ENCODE measurements around the gene INTS6L.

Gene INTS6L

DNA sequence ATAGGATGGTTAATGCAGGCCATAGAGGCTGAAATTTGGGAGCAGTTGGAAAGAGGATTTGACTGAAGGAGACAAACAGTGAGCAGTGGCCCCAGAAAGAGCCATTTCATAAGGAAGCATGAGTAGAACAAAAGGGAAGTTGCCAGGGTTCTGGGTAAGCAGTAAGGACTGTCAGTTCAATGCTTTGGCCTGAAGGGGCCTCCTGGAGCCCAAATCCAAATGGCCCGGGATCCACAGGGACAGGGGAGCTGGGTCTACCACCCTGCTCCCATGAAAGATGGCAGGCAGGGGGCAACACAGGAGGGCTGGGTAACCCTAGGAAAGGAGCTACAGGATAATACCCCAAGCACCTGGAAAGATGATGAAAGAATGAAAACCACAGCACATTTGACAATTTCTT, 4.1 kb upstream of the INTS6L start:
- H3K27me3 ChIP-seq (ENCODE audit: control insufficient read depth in 3 of 3, insufficient read depth in 3 of 3, low read depth in 1 of 3, low read length in 3 of 3): peaks cover 0 to 13% (median 0%) of the 10 kb centered on the region in 3 experiments
- no peak overlapping the region for H3K9ac ChIP-seq (ENCODE audit: low read depth, low read length, poor library complexity)
- H3K4ac ChIP-seq (ENCODE audit: low read length): no peak overlapping the region
- H2AK5ac ChIP-seq (ENCODE audit: low read depth, low read length): no peak overlapping the region
- H2AFZ ChIP-seq (ENCODE audit: low read length): no peak overlapping the region
- no peaks in the 10 kb centered on the region for H3K79me1 ChIP-seq (ENCODE audit: low read depth, low read length)
- H3K4me3 ChIP-seq (ENCODE audit: low read length in 2 of 2): no peak overlapping the region
- peaks cover 0 to 2% of the 10 kb centered on the region in 2 donors for H3K4me1 ChIP-seq (ENCODE audit: control insufficient read depth in 2 of 2, insufficient read depth in 1 of 2, low read depth in 1 of 2, low read length in 2 of 2)
- no peak overlapping the region for H2BK12ac ChIP-seq (ENCODE audit: low read length)
- H3K4me2 ChIP-seq (ENCODE audit: insufficient read depth, low read length, poor library complexity, severe bottlenecking): no peak overlapping the region
- H3K14ac ChIP-seq (ENCODE audit: low read length): no peak overlapping the region
- no peak overlapping the region for H3K27ac ChIP-seq (replicated peaks; ENCODE audit: low read length)
- no peaks in the 10 kb centered on the region for H3K9me3 ChIP-seq (replicated peaks in 1 of 2; ENCODE audit: control insufficient read depth in 2 of 2, insufficient read depth in 1 of 2, low read depth in 1 of 2, low read length in 2 of 2)
- no peak overlapping the region for H3K18ac ChIP-seq (ENCODE audit: low read length)
- H2BK5ac ChIP-seq (ENCODE audit: low read length): no peak overlapping the region
- no peak overlapping the region for H2BK120ac ChIP-seq (ENCODE audit: low read depth, low read length)
- DNase-seq (ENCODE audit: low spot score): no peak
- no peak overlapping the region for H4K8ac ChIP-seq (ENCODE audit: low read depth, low read length)
- H4K91ac ChIP-seq (ENCODE audit: low read depth, low read length, poor library complexity): no peak overlapping the region
- WGBS, 2 donors (ENCODE audit: extremely low coverage in 2 of 2, insufficient read length in 2 of 2, insufficient replicate concordance in 1 of 2): no CpG with 5 or more reads among the region's 1 CpG
- no peak overlapping the region for H3K23ac ChIP-seq (ENCODE audit: low read depth, low read length, poor library complexity)
- no peak overlapping the region for H2BK15ac ChIP-seq (ENCODE audit: low read length)
- no peaks in the 10 kb centered on the region for H3K36me3 ChIP-seq (replicated peaks in 1 of 2; ENCODE audit: control insufficient read depth in 2 of 2, insufficient read depth in 2 of 2, low read length in 2 of 2)

- no peak overlapping the region for H3K27ac ChIP-seq (replicated peaks; ENCODE audit: low read length)
- H2AFZ ChIP-seq (ENCODE audit: low read length): no peak overlapping the region
- H2BK5ac ChIP-seq (ENCODE audit: low read length): no peak overlapping the region
- H3K9me3 ChIP-seq (replicated peaks in 1 of 2; ENCODE audit: control insufficient read depth in 2 of 2, insufficient read depth in 1 of 2, low read depth in 1 of 2, low read length in 2 of 2): no peaks in the 10 kb centered on the region
- no peak overlapping the region for H4K91ac ChIP-seq (ENCODE audit: low read depth, low read length, poor library complexity)
- no peak for DNase-seq (ENCODE audit: low spot score)
- no peak overlapping the region for H2BK12ac ChIP-seq (ENCODE audit: low read length)
- peaks cover 0 to 4% (median 0%) of the 10 kb centered on the region in 3 experiments for H3K27me3 ChIP-seq (ENCODE audit: control insufficient read depth in 3 of 3, insufficient read depth in 3 of 3, low read depth in 1 of 3, low read length in 3 of 3)
- no peak overlapping the region for H2AK5ac ChIP-seq (ENCODE audit: low read depth, low read length)
- no peaks in the 10 kb centered on the region for H3K79me1 ChIP-seq (ENCODE audit: low read depth, low read length)
- H3K4me2 ChIP-seq (ENCODE audit: insufficient read depth, low read length, poor library complexity, severe bottlenecking): no peak overlapping the region
- H3K36me3 ChIP-seq (replicated peaks in 1 of 2; ENCODE audit: control insufficient read depth in 2 of 2, insufficient read depth in 2 of 2, low read length in 2 of 2): no peaks in the 10 kb centered on the region
- no peak overlapping the region for H3K9ac ChIP-seq (ENCODE audit: low read depth, low read length, poor library complexity)
- no peak overlapping the region for H3K14ac ChIP-seq (ENCODE audit: low read length)
- no peak overlapping the region for H4K8ac ChIP-seq (ENCODE audit: low read depth, low read length)
- no peak overlapping the region for H2BK120ac ChIP-seq (ENCODE audit: low read depth, low read length)
- no peak overlapping the region for H3K23ac ChIP-seq (ENCODE audit: low read depth, low read length, poor library complexity)
- peaks cover 0 to 2% of the 10 kb centered on the region in 2 donors for H3K4me1 ChIP-seq (ENCODE audit: control insufficient read depth in 2 of 2, insufficient read depth in 1 of 2, low read depth in 1 of 2, low read length in 2 of 2)
- H2BK15ac ChIP-seq (ENCODE audit: low read length): no peak overlapping the region
- H3K18ac ChIP-seq (ENCODE audit: low read length): no peak overlapping the region
- no peak overlapping the region for H3K4ac ChIP-seq (ENCODE audit: low read length)
- H3K4me3 ChIP-seq (ENCODE audit: low read length in 2 of 2): no peak overlapping the region
- no CpG with 5 or more reads among the region's 1 CpG for WGBS, 2 donors (ENCODE audit: extremely low coverage in 2 of 2, insufficient read length in 2 of 2, insufficient replicate concordance in 1 of 2)
Measured at GRCh38 chrX:135518161-135518560, 2.3 kb upstream of the INTS6L start.

GRCh38 chrX:135520022-135520552, 373 bp upstream of the INTS6L start:
- Histone ChIP-seq H3K9ac (ENCODE audit: low read depth, low read length, poor library complexity) (no peak overlapping the region), H2BK120ac (ENCODE audit: low read depth, low read length) (no peak overlapping the region), H3K4me2 (ENCODE audit: insufficient read depth, low read length, poor library complexity, severe bottlenecking) (no peak overlapping the region), H2BK12ac (ENCODE audit: low read length) (no peak overlapping the region), H3K27me3 (ENCODE audit: control insufficient read depth in 3 of 3, insufficient read depth in 3 of 3, low read depth in 1 of 3, low read length in 3 of 3) (no peaks in the 10 kb centered on the region), H4K8ac (ENCODE audit: low read depth, low read length) (no peak overlapping the region), H3K18ac (ENCODE audit: low read length) (no peak overlapping the region), H3K23ac (ENCODE audit: low read depth, low read length, poor library complexity) (peak overlapping the region; percentile 43), H4K91ac (ENCODE audit: low read depth, low read length, poor library complexity) (no peak overlapping the region), H2BK5ac (ENCODE audit: low read length) (no peak overlapping the region), H3K27ac (replicated peaks; ENCODE audit: low read length) (no peak overlapping the region), H2BK15ac (ENCODE audit: low read length) (no peak overlapping the region), H3K79me1 (ENCODE audit: low read depth, low read length) (no peaks in the 10 kb centered on the region), H2AK5ac (ENCODE audit: low read depth, low read length) (no peak overlapping the region), H3K14ac (ENCODE audit: low read length) (no peak overlapping the region), H2AFZ (ENCODE audit: low read length) (peak overlapping the region; percentile 90), H3K4me3 (ENCODE audit: low read length in 2 of 2) (peak overlapping the region in 1 of 2 donors; percentile 78), H3K4ac (ENCODE audit: low read length) (no peak overlapping the region), H3K4me1 (ENCODE audit: control insufficient read depth in 2 of 2, insufficient read depth in 1 of 2, low read depth in 1 of 2, low read length in 2 of 2) (peaks cover 0 to 2% of the 10 kb centered on the region in 2 donors), H3K9me3 (replicated peaks in 1 of 2; ENCODE audit: control insufficient read depth in 2 of 2, insufficient read depth in 1 of 2, low read depth in 1 of 2, low read length in 2 of 2) (no peaks in the 10 kb centered on the region), H3K36me3 (replicated peaks in 1 of 2; ENCODE audit: control insufficient read depth in 2 of 2, insufficient read depth in 2 of 2, low read length in 2 of 2) (no peaks in the 10 kb centered on the region)
- no CpG with 5 or more reads among the region's 12 CpGs for WGBS, 2 donors (ENCODE audit: extremely low coverage in 2 of 2, insufficient read length in 2 of 2, insufficient replicate concordance in 1 of 2)
- DNase-seq (ENCODE audit: low spot score): no peak

GRCh38 chrX:135521405-135522131, 1.1 kb downstream of the INTS6L start:
- Histone ChIP-seq H3K4ac (ENCODE audit: low read length) (no peak overlapping the region), H3K9ac (ENCODE audit: low read depth, low read length, poor library complexity) (peak overlapping the region; percentile 88), H3K4me3 (ENCODE audit: low read length in 2 of 2) (peak overlapping the region; percentile 78 to 92), H3K79me1 (ENCODE audit: low read depth, low read length) (no peaks in the 10 kb centered on the region), H2BK5ac (ENCODE audit: low read length) (no peak overlapping the region), H2AK5ac (ENCODE audit: low read depth, low read length) (no peak overlapping the region), H3K18ac (ENCODE audit: low read length) (peak overlapping the region; percentile 71), H3K27me3 (ENCODE audit: control insufficient read depth in 3 of 3, insufficient read depth in 3 of 3, low read depth in 1 of 3, low read length in 3 of 3) (no peaks in the 10 kb centered on the region), H3K23ac (ENCODE audit: low read depth, low read length, poor library complexity) (no peak overlapping the region), H3K14ac (ENCODE audit: low read length) (peak overlapping the region; percentile 38), H3K36me3 (replicated peaks in 1 of 2; ENCODE audit: control insufficient read depth in 2 of 2, insufficient read depth in 2 of 2, low read length in 2 of 2) (peaks cover 0 to 5% of the 10 kb centered on the region in 2 donors), H3K4me1 (ENCODE audit: control insufficient read depth in 2 of 2, insufficient read depth in 1 of 2, low read depth in 1 of 2, low read length in 2 of 2) (peaks cover 0 to 2% of the 10 kb centered on the region in 2 donors), H3K27ac (replicated peaks; ENCODE audit: low read length) (peak overlapping the region; percentile 51), H4K8ac (ENCODE audit: low read depth, low read length) (no peak overlapping the region), H2AFZ (ENCODE audit: low read length) (peak overlapping the region; percentile 90), H3K9me3 (replicated peaks in 1 of 2; ENCODE audit: control insufficient read depth in 2 of 2, insufficient read depth in 1 of 2, low read depth in 1 of 2, low read length in 2 of 2) (no peaks in the 10 kb centered on the region), H4K91ac (ENCODE audit: low read depth, low read length, poor library complexity) (no peak overlapping the region), H2BK15ac (ENCODE audit: low read length) (no peak overlapping the region), H2BK12ac (ENCODE audit: low read length) (no peak overlapping the region), H2BK120ac (ENCODE audit: low read depth, low read length) (no peak overlapping the region), H3K4me2 (ENCODE audit: insufficient read depth, low read length, poor library complexity, severe bottlenecking) (peak overlapping the region; percentile 57)
- no CpG with 5 or more reads among the region's 73 CpGs for WGBS, 2 donors (ENCODE audit: extremely low coverage in 2 of 2, insufficient read length in 2 of 2, insufficient replicate concordance in 1 of 2)
- DNase-seq (ENCODE audit: low spot score): peak; percentile 72
